H1 (cell line): ENCODE measurements around the gene MEDAG. TPM values are rescaled to one million over a fixed set of nuclear protein-coding genes. Genes with fewer than 3 reads are reported as not detected.

Source experiments
- CTCF ChIA-PET: fragments of 300-600 bp; sonication (Branson Sonifier 250); formaldehyde crosslinking; loops from one replicate; lab custom pipeline; 2021; ENCODE audit not compliant: partially characterized antibody; lab: Charles Lee
- POLR2A ChIA-PET: fragments of 300-600 bp; sonication (Branson Sonifier 250); formaldehyde crosslinking; loops from one replicate; lab custom pipeline; 2021; ENCODE audit warnings: inconsistent platforms; ENCODE audit not compliant: partially characterized antibody; lab: Charles Lee
- DNase-seq, 2 experiments: peaks; one replicate each; pipeline versions ENCODE4 v3.0.0 to v3.0.0-alpha.2; 2010 to 2022; ENCODE audit warnings: low spot score in 2 of 2, low read depth in 1 of 2, mixed read lengths in 1 of 2
- FAIRE-seq: peaks from 2 replicates; lab custom pipeline; 2011; peaks lifted over from hg19 to GRCh38; lab: Jason Lieb, UNC
- H2AFZ ChIP-seq: 2 replicates; pipeline ENCODE4 v1.8.1; 2012; ENCODE audit warnings: low read length, inconsistent platforms
- H2AK5ac ChIP-seq: 2 replicates; pipeline ENCODE4 v1.6.1; 2013; ENCODE audit warnings: low read depth, low read length
- H2BK120ac ChIP-seq: replicated peaks from 2 replicates; pipeline ENCODE3; 2013; ENCODE audit warnings: low read depth, low read length, inconsistent platforms
- H2BK12ac ChIP-seq: 2 replicates; pipeline ENCODE4 v1.6.1; 2013; ENCODE audit warnings: low read depth, low read length
- H2BK15ac ChIP-seq: 2 replicates; pipeline ENCODE4 v1.6.1; 2013; ENCODE audit warnings: low read length
- H2BK20ac ChIP-seq: 2 replicates; pipeline ENCODE4 v1.6.1; 2013; ENCODE audit warnings: low read length
- H2BK5ac ChIP-seq: 2 replicates; pipeline ENCODE4 v1.6.1; 2013; ENCODE audit warnings: low read depth, low read length
- H3K14ac ChIP-seq: 2 replicates; pipeline ENCODE4 v1.6.1; 2013; ENCODE audit warnings: inconsistent platforms; ENCODE audit not compliant: insufficient read length
- H3K18ac ChIP-seq: 2 replicates; pipeline ENCODE4 v1.6.1; 2013; ENCODE audit warnings: low read length; ENCODE audit errors: extremely low read depth
- H3K23ac ChIP-seq: 2 replicates; pipeline ENCODE4 v1.6.1; 2013; ENCODE audit warnings: inconsistent platforms; ENCODE audit not compliant: insufficient read length
- H3K23me2 ChIP-seq: 2 replicates; pipeline ENCODE4 v1.6.1; 2013; ENCODE audit warnings: low read depth, low read length
- H3K27ac ChIP-seq: 2 replicates; pipeline ENCODE4 v1.6.1; 2011; ENCODE audit warnings: low read depth, low read length, inconsistent platforms
- H3K27me3 ChIP-seq, 4 experiments: replicated peaks in 1 of 4; 1 replicate in 1 of 4; 2 replicates in 3 of 4; pipeline versions ENCODE4 v1.6.1 to v1.8.1; 2011 to 2013; ENCODE audit warnings: low read length in 3 of 4, mild to moderate bottlenecking in 3 of 4, inconsistent platforms in 2 of 4, mixed read lengths in 2 of 4, moderate library complexity in 1 of 4; ENCODE audit not compliant: control insufficient read depth in 3 of 4, insufficient read depth in 3 of 4; ENCODE audit errors: extremely low read depth in 1 of 4
- H3K36me3 ChIP-seq, 4 experiments: 2 replicates each; pipeline versions ENCODE4 v1.6.1 to v1.8.1; 2011 to 2013; ENCODE audit warnings: mild to moderate bottlenecking in 4 of 4, low read length in 3 of 4, moderate library complexity in 2 of 4, control low read depth in 1 of 4, inconsistent platforms in 1 of 4; ENCODE audit not compliant: insufficient read depth in 4 of 4, control insufficient read depth in 2 of 4
- H3K4ac ChIP-seq: replicated peaks from 2 replicates; pipeline ENCODE3; 2013; ENCODE audit warnings: low read length, low read depth, mixed read lengths, inconsistent platforms; ENCODE audit not compliant: insufficient read length
- H3K4me1 ChIP-seq, 4 experiments: replicated peaks in 1 of 4; 1 replicate in 1 of 4; 2 replicates in 3 of 4; pipeline versions ENCODE4 v1.6.1 to v1.8.1; 2011 to 2013; ENCODE audit warnings: low read length in 3 of 4, inconsistent platforms in 2 of 4, mixed read lengths in 1 of 4; ENCODE audit not compliant: insufficient read depth in 4 of 4, control insufficient read depth in 3 of 4
- H3K4me2 ChIP-seq, 2 experiments: 2 replicates each; pipeline versions ENCODE4 v1.6.1 to v1.8.1; 2011 to 2013; ENCODE audit warnings: low read depth in 2 of 2, low read length in 2 of 2, control low read depth in 1 of 2, inconsistent platforms in 1 of 2, mild to moderate bottlenecking in 1 of 2; ENCODE audit not compliant: insufficient read depth in 1 of 2
- H3K4me3 ChIP-seq, 4 experiments: fragments of 200-600, 300-600 bp in 1 of 4; sonication (generic), shearing (Covaris generic), sonication (Bioruptor Twin) in 1 of 4; 2 replicates each; pipeline versions ENCODE4 v1.5.1 to v1.8.1; 2011 to 2016; ENCODE audit warnings: low read length in 4 of 4, low read depth in 3 of 4, control low read depth in 2 of 4, inconsistent platforms in 2 of 4, mild to moderate bottlenecking in 2 of 4, mixed read lengths in 1 of 4, moderate library complexity in 1 of 4; ENCODE audit not compliant: insufficient read depth in 2 of 4; ENCODE audit errors: extremely low read depth in 1 of 4
- H3K56ac ChIP-seq: replicated peaks from 2 replicates; pipeline ENCODE3; 2013; ENCODE audit warnings: low read depth, mild to moderate bottlenecking, mixed read lengths, low read length, inconsistent platforms; ENCODE audit not compliant: insufficient read length
- H3K79me1 ChIP-seq: 2 replicates; pipeline ENCODE4 v1.6.1; 2013; ENCODE audit warnings: low read depth, low read length, control low read depth
- H3K79me2 ChIP-seq, 2 experiments: 2 replicates each; pipeline versions ENCODE4 v1.6.1 to v1.8.1; 2012 to 2013; ENCODE audit warnings: low read length in 2 of 2, mild to moderate bottlenecking in 2 of 2, inconsistent platforms in 1 of 2; ENCODE audit not compliant: insufficient read depth in 2 of 2, control insufficient read depth in 1 of 2
- H3K9ac ChIP-seq, 4 experiments: replicated peaks in 1 of 4; 1 replicate in 1 of 4; 2 replicates in 3 of 4; pipeline versions ENCODE4 v1.6.1 to v1.8.1; 2011 to 2013; ENCODE audit warnings: low read depth in 3 of 4, low read length in 3 of 4, control low read depth in 2 of 4, mild to moderate bottlenecking in 2 of 4, moderate library complexity in 2 of 4, inconsistent platforms in 1 of 4; ENCODE audit errors: extremely low read depth in 1 of 4
- H3K9me3 ChIP-seq, 2 experiments: 2 replicates each; pipeline versions ENCODE4 v1.6.1 to v1.8.1; 2012 to 2013; ENCODE audit warnings: mild to moderate bottlenecking in 2 of 2, moderate library complexity in 2 of 2, control low read depth in 1 of 2, inconsistent platforms in 1 of 2, low read depth in 1 of 2, low read length in 1 of 2, mixed read lengths in 1 of 2; ENCODE audit not compliant: insufficient read depth in 2 of 2
- H4K20me1 ChIP-seq, 2 experiments: replicated peaks in 1 of 2; 2 replicates each; pipeline versions ENCODE3 to v1.8.1; 2011 to 2013; ENCODE audit warnings: inconsistent platforms in 2 of 2, low read length in 2 of 2, mild to moderate bottlenecking in 1 of 2; ENCODE audit not compliant: insufficient read depth in 2 of 2, control insufficient read depth in 1 of 2
- H4K5ac ChIP-seq: 2 replicates; pipeline ENCODE4 v1.6.1; 2013; ENCODE audit warnings: low read length, low read depth, mixed read lengths, inconsistent platforms; ENCODE audit not compliant: insufficient read length
- H4K8ac ChIP-seq: 2 replicates; pipeline ENCODE4 v1.8.0; 2013; ENCODE audit warnings: mild to moderate bottlenecking, moderate library complexity, low read length, inconsistent platforms; ENCODE audit not compliant: insufficient read depth; ENCODE audit errors: extremely low read depth
- H4K91ac ChIP-seq: replicated peaks from 2 replicates; pipeline ENCODE3; 2013; ENCODE audit warnings: low read length, mixed read lengths, inconsistent platforms; ENCODE audit not compliant: insufficient read length
- CEBPB ChIP-seq: IDR thresholded peaks from 2 replicates; pipeline ENCODE4 v1.6.1; 2012; ENCODE audit warnings: low read depth, low read length
- CREB1 ChIP-seq: IDR thresholded peaks from 2 replicates; pipeline ENCODE4 v1.6.1; 2012; ENCODE audit warnings: inconsistent platforms
- NANOG ChIP-seq: IDR thresholded peaks from 2 replicates; pipeline ENCODE4 v1.6.1; 2011; ENCODE audit warnings: low read length, low read depth, mild to moderate bottlenecking, inconsistent platforms; ENCODE audit not compliant: insufficient read depth, poor library complexity, severe bottlenecking
- RBBP5 ChIP-seq: IDR thresholded peaks from 2 replicates; pipeline ENCODE4 v1.7.1; 2012; ENCODE audit warnings: low read depth, mild to moderate bottlenecking, inconsistent platforms, low read length, moderate library complexity, borderline replicate concordance
- TEAD4 ChIP-seq: IDR thresholded peaks from 2 replicates; pipeline ENCODE4 v1.6.1; 2012; ENCODE audit warnings: low read depth, low read length, inconsistent platforms, mixed read lengths
- WGBS, 2 experiments: shearing (Covaris generic) in 1 of 2; methylation state at CpG; one replicate each; pipeline versions ENCODE4 v1.1.6 to v1.1.7; 2013 to 2015; ENCODE audit warnings: low lambda C conversion rate in 2 of 2, mixed read lengths in 2 of 2, inconsistent platforms in 1 of 2, low coverage in 1 of 2, missing lambda C conversion rate in 1 of 2; ENCODE audit not compliant: insufficient replicate concordance in 2 of 2, insufficient coverage in 1 of 2, insufficient read length in 1 of 2; ENCODE audit errors: extremely low coverage in 1 of 2, missing lambda C conversion rate in 1 of 2; 5-methylcytosine and 5-hydroxymethylcytosine counted together
- polyA plus RNA-seq, 7 experiments: library from polyadenylated mRNA; depleted of rRNA in 3 of 7; stranded (reverse) in 5 of 7; unstranded in 2 of 7; fragments of >200 nt in 5 of 7; fragments of 200-250 nt in 2 of 7; gene quantifications; 1 replicate in 5 of 7; 2 replicates in 1 of 7; 4 replicates in 1 of 7; pipeline versions ENCODE4 v1.2.1 to v1.2.3, GENCODE V29; 2011 to 2013; ENCODE audit warnings: missing spikeins in 2 of 7, mixed read lengths in 2 of 7
- total RNA-seq: library from RNA; stranded (reverse); fragmentation: NEBNext Ultra II Directional; extraction: Animal tissue kit (Norgen Biotek cat#: 25700); gene quantifications from 2 replicates; pipeline ENCODE4 v1.2.1, GENCODE V29; 2021
- TF ChIP-seq, protein P1 (sequence below), 3 experiments: IDR thresholded peaks; 1 replicate in 2 of 3; 2 replicates in 1 of 3; pipeline versions ENCODE4 v1.5.1 to v1.6.1; 2011; ENCODE audit warnings: low read length in 3 of 3, mild to moderate bottlenecking in 3 of 3, inconsistent platforms in 2 of 3, low read depth in 1 of 3, moderate library complexity in 1 of 3; ENCODE audit not compliant: insufficient read depth in 1 of 3; ENCODE audit errors: control extremely low read depth in 1 of 3
- TF ChIP-seq, protein P2 (sequence below): IDR thresholded peaks from 2 replicates; pipeline ENCODE4 v1.6.1; 2012; ENCODE audit warnings: inconsistent platforms

Gene MEDAG
- total and polyA plus RNA-seq, 2 of the 8 experiments (the other 6 are each of a cell fraction or from before 2014, with no cell fraction given): 2.1 to 3.1 TPM

GRCh38 chr13:30865123-30866049, 40.7 kb upstream of the MEDAG start:
- H2BK5ac ChIP-seq: peak overlapping the region; percentile 89; the same call in 1 of the 2 replicates
- H3K27ac ChIP-seq: no peak overlapping the region
- no peaks in the 10 kb centered on the region for H3K36me3 ChIP-seq
- H3K4me1 ChIP-seq: peaks cover 12 to 31% (median 15%) of the 10 kb centered on the region in 4 experiments
- H3K4me2 ChIP-seq: peak overlapping the region; percentile 81 to 97
- no peak overlapping the region for H2BK120ac ChIP-seq
- H3K18ac ChIP-seq: peak overlapping the region; percentile 56; the same call in 1 of the 2 replicates
- no peaks in the 10 kb centered on the region for H3K79me2 ChIP-seq
- peak overlapping the region; percentile 89; the same call in 1 of the 2 replicates for H2BK15ac ChIP-seq
- H4K8ac ChIP-seq: no peak overlapping the region
- no peaks in the 10 kb centered on the region for H3K79me1 ChIP-seq
- H3K56ac ChIP-seq: no peak overlapping the region
- no peaks in the 10 kb centered on the region for H4K20me1 ChIP-seq
- FAIRE-seq (peak; percentile 84), DNase-seq (peak; percentile 70 to 72)
- H3K4me3 ChIP-seq: peak overlapping the region in 1 of 4 experiments; percentile 56; a peak in 3 of 8 replicates
- no peak overlapping the region for H4K5ac ChIP-seq
- ChIA-PET CTCF (interaction anchor here (0.6 to 4.2 kb wide), 41 partner anchors 9 to 733 kb away, joined by 3 to 21 read pairs (median 4); no protein-coding TSS in a partner anchor), POLR2A (interaction anchor here (0.9 to 1.4 kb wide), 2 partner anchors 20 to 157 kb away, joined by 3 read pairs; no protein-coding TSS in a partner anchor)
- H4K91ac ChIP-seq: no peak overlapping the region
- no peak overlapping the region for H3K9ac ChIP-seq
- H3K23ac ChIP-seq: no peak overlapping the region
- peaks cover 0 to 7% (median 3%) of the 10 kb centered on the region in 4 experiments; a peak in 4 of 7 replicates for H3K27me3 ChIP-seq
- no peaks in the 10 kb centered on the region for H3K9me3 ChIP-seq
- H2BK12ac ChIP-seq: peak overlapping the region; percentile 78; the same call in 1 of the 2 replicates
- H3K23me2 ChIP-seq: peaks cover 10% of the 10 kb centered on the region
- no peak overlapping the region for H2AFZ ChIP-seq
- H3K4ac ChIP-seq: peak overlapping the region; percentile 7
- H2AK5ac ChIP-seq: no peak overlapping the region; the same call in 1 of the 2 replicates
- no peak overlapping the region for H3K14ac ChIP-seq
- H2BK20ac ChIP-seq: peak overlapping the region; percentile 78; the same call in 1 of the 2 replicates
- WGBS, 2 experiments: 42% methylated on average over 17 of the region's 17 CpGs; no CpG with 5 or more reads in 1 of the 2 experiments
- peak; percentile 17 for TF ChIP-seq NANOG
- no peak for TF ChIP-seq CEBPB
- TF ChIP-seq, protein P1, sequence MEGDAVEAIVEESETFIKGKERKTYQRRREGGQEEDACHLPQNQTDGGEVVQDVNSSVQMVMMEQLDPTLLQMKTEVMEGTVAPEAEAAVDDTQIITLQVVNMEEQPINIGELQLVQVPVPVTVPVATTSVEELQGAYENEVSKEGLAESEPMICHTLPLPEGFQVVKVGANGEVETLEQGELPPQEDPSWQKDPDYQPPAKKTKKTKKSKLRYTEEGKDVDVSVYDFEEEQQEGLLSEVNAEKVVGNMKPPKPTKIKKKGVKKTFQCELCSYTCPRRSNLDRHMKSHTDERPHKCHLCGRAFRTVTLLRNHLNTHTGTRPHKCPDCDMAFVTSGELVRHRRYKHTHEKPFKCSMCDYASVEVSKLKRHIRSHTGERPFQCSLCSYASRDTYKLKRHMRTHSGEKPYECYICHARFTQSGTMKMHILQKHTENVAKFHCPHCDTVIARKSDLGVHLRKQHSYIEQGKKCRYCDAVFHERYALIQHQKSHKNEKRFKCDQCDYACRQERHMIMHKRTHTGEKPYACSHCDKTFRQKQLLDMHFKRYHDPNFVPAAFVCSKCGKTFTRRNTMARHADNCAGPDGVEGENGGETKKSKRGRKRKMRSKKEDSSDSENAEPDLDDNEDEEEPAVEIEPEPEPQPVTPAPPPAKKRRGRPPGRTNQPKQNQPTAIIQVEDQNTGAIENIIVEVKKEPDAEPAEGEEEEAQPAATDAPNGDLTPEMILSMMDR (IDR thresholded peaks at IDR 0.05; ENCODE audit: control extremely low read depth in 1 of 3, insufficient read depth in 1 of 3, low read depth in 1 of 3, low read length in 3 of 3): peak; percentile 88 to 94 (median 93)
- TF ChIP-seq TEAD4: no peak
- TF ChIP-seq, protein P2, sequence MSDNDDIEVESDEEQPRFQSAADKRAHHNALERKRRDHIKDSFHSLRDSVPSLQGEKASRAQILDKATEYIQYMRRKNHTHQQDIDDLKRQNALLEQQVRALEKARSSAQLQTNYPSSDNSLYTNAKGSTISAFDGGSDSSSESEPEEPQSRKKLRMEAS: peak; percentile 91
- TF ChIP-seq CREB1: no peak
- no peak; the same call in 1 of the 2 replicates for TF ChIP-seq RBBP5
